SHP77 (cell line): ENCODE results near the gene SLC22A23.

Experiments
- DNase-seq, 2 experiments: peaks; one replicate each; lab custom pipeline; 2025; lab: John Stamatoyannopoulos, UW

SLC22A23 gene

DNA sequence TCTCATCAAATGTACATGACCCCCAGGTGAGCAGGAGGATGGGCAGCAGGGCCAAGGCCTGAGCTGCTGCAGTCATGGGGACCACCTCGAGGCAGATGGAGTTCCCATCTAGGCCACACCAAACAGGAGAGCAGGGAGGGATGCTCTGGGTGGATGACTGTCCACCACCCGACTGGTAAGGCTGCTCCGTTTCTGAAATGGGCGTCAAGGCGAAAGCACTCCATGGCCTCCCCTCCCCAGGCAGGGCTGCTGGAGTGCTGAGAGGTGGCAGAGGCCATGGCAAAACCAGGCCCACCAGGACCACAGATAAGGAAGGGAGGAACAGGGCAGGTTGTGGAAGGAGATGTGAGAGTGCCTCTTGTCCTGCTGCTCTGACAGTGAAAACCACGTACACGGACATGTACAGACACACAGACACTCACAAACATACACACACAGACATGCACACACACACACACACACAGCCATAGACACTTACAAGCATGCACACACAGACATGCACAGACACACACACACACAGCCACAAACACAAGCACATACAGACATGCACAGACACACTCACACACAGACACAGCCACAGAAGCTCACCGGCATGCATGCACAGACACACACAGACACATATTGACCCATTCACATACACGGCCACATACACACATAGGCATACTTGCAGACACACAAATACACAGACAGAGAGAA, 104.9 kb downstream of the SLC22A23 start:
- DNase-seq = no peak

DNA sequence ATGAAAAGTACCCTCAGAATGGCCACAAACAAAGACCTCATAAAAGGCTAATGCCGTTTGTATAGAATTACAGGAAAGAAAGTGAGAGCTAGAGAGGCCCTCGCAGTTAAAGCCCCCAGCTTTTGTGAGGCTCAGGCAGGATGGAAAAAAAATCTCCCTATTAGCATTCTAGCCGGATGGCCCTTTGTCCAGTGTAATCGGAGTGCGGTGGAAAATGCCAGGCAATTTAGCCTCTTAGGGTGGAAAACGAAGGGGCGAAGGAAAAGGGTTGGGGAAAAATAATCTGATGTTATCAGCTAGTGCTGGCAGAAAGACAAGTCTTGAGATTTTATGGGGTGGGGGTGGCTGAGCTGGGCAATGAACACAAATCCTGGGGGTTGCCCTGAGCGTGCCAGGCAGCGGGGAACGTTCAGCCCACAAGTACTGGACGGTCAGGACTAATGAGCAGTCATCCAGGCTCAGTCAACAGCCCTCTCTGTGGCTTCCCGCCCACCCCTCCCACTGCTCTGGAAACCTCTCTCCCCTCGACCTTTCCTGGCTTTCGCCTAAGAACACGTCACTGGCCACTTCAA, 105.7 kb downstream of the SLC22A23 start:
- peak; percentile 78 to 83 for DNase-seq

DNA sequence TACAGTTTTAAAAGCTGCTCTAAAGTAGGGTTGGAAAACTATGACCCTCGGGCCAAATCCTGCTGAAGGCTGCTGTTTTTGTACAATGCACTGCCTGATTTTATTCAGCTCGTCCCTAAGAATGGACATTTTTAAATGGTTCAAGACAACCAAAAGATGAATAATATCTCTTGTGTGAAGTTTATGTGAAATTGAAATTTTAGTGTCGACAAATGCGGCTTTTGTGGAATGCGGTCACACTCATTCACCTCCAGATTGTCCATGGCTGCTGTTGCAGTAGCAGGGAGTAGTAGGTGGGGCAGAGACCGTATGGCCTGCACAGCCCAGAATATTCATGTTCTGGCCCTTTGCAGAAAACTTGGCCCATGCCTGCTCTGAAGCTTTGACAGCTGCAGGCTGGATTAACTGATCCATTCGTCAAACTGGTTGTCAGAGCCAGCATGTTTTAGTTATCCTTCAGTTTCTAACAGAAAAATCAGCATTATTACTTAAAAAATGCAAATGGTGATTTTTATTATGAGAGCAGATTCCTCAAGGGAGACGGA, 106.5 kb downstream of the SLC22A23 start:
- peak; percentile 31 to 61 for DNase-seq

DNA sequence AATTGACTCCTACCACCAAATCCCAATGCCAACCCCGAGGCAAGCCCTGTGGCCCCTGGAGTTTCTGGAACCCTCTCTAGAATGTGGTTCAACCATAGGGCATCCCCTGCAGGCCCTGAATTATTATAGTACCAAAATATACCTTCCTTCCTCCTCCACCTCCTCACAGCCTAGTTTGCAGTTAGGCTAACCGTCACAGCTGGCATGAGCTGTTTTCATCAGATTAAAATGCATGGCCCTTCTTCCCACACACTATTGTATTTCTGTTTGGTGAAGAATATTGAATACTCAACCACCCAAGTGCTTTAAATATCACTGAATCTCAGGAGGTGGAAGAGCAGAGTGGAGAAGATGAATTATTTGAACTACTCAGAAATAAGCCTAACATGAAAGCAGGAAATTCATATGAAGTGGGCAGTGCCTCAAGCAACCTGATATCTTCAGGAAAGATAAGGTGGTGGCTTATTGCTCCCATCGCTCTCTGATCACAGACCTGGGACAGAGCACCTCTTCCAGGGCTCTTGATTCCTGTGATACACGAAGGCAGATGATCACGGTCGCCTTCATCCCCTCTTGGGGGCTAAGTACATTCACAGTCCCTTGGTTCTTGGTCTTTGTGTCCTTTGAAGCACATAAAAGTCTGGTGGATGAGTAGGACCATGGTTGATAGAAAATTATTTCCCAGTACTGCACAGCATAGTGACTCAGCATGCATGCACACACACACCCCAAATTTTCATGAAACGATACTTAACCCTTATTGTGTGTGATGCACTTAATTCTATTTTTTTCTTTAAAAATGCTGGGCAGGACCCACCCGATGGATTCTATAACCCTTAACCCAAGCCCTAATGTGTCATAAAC, 107.2 kb downstream of the SLC22A23 start:
- no peak for DNase-seq

DNA sequence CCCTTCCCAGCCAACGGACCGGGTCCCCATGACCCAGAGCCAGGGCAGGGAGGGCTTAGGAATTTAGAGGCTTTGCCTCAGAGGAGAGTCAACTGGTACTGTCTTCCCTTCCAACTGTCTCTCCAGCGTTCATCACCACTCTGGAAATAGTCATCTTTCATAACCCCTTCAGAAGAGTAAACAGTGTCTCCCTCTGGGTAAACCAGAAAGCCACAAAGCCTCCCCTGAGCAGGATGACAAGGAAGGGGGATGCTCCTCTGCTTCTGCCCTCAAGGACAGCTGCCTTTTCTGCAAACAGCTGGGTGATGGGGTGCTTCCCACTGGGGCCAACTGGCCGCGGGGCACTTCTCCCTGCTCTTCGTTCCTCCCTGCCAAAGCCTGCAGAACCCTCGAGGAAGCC, 108.0 kb downstream of the SLC22A23 start:
- peak; percentile 41 to 60 for DNase-seq

DNA sequence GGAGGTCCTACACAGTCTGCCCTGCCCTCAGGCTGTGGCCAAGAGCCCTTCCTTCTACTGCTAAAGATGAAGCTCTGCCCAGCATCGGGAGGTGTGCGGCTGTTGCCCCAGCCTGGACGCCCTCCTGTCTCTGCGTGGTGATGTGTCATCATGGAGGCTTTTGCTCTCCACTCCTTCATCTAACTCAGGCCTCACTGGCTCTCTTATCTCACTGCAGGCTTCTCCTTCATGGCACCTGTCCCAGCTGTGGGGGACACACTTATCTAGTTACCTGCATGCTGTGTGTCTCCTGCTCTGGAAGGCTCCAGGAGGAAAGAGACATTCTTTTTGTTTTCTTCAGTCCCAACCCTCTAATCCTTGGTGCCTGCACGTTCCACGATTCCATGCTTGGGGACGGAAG, 109.0 kb downstream of the SLC22A23 start:
- DNase-seq = no peak

DNA sequence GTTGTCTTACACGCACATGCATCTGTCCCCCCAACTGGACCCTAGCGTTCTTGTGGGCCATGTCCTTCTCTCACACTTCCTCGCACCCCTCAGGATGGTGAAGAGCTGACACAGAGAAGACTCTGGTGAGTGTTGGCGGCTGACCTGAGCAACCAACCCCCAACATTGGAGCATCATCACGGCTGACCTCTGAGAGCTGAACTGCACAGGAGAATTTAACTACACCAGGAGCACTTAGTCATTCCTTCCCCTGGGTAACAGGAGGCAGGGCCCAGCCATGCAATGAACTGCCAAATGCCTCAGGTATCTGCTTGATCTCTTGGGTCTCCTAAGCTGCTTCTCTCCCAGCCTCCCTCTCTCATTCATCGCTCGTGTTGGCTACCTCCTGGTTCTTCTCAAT, 109.6 kb downstream of the SLC22A23 start:
- no peak for DNase-seq

DNA sequence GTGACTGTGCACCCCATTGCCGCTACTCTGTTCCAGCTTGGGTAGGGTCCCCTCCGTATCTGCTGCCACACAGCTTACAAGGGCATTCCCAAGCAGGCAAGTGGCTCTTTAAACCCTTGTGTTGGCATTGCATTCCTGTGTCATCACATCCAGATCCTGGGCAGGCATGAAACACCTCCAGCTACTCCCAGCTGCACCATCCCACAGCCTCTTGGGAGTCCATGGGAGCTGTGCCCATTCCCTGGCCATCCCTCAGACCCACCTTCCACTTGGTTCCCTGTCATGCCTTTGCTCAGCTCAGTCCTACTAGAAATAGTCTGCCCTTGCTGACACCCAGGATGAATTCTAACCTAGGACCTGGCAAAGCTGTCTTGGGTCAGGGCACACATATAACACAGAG, 110.4 kb downstream of the SLC22A23 start:
- no peak for DNase-seq

DNA sequence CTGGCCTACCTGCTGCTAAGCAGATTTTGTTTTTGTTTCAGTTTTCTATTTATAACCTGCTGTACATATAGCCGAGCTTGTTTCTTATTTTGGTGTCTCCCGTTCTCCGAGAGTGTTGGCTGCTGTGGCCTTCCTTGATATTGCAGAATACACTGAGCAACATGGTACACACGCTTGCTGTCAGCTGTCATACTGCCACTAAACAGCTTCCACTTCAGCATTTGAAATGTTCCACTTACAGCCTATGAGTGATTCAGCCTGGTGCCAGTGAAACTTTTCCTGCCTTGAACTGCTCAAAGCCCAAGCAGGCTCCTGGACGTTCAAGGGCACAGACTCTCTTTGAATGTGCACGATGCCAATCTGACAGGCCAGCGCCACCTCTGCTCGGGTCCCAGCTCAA, 111.0 kb downstream of the SLC22A23 start:
- no peak for DNase-seq

DNA sequence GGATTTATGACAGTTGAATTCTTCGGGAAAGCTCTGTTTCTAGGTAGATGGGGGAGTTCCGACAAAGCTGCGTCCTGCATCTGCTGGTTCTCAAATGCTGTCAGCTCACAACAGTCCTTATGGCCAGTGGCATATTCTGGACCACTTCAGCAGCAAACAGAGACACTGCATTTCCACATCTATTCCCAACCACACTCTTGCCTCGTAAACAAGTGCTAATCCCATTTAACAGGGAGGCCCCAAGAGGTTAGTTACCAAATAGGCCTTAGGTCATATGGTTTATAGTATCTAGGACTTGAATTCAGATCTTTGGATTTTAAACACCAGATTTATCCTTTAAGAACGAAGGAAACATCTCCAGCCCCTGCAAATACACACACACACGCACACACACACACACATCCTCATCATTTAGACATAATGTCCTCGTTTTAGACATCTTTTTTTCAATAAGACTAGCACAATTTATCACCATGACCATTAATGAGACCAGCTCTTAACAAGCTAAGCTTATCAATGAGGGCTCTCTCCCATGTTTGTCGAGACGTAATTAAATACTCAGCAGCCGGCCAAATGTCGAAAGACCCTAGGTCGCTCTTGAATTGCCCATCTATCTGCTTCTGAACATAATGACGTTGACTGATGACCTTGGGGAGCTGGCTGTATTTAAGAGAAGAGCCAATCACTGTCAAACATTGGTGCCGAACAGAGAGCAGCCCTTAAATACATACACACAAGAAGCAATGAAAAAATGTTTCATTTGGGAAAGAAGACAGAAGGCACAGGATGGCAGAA, 113.6 kb downstream of the SLC22A23 start:
- no peak for DNase-seq

DNA sequence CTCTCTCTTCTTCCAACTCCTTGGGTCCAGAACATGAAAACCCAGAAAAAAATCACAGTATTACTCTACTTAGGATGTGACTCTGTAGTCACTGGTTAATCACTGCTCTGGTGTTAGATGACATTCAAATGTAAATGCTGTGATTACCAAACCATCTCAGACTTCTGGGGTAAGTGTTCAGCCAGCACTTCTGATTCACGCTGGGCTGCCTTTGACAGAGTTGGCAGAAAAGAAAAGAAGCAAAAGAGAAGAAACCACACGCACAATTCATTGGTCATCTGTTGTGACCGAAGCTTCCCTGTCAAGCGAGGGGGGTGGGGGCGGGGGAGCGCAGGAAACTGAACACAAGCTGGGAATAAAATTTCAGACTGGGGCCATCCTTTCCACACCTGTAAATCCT, 115.4 kb downstream of the SLC22A23 start:
- no peak for DNase-seq

DNA sequence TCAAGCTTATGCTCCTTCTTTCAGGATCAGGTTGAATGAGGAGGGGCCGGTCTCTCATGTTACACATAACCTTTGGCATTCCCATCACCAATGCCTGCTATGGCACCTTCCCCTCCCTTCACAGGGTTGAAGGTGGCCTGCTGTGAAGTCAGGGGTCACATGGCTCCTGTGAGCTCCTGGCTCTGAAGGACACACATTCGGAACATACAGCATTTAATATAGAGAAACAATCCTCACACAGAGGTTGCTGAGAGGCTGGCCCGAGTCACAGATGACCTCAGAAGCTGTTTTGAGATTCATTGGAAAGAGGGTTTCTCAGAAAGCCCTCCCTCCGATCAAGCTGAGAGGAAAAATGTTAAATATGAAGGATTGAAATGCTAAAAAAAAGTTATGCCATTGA, 116.0 kb downstream of the SLC22A23 start:
- DNase-seq = no peak

DNA sequence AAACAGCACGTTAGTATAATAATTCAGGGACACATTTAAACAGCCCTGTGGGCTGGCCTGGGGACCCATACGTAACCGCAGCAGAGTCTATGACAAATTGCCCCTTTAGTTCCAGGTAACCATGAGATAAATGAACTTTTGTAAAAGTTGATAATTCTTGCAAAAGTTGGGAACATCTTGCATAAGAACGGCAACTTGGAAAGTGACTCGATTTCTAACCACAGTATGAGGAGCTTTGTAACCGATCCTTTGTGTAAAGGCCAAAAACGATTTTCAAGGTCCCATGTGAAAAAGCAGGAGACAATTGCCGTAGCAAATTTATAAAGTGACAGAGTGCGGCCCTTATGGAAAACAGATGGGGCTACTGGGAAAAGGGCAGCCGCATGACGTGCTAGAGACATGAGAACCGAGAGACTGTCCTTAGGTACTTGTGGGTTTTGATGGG, 116.5 kb downstream of the SLC22A23 start:
- no peak for DNase-seq

DNA sequence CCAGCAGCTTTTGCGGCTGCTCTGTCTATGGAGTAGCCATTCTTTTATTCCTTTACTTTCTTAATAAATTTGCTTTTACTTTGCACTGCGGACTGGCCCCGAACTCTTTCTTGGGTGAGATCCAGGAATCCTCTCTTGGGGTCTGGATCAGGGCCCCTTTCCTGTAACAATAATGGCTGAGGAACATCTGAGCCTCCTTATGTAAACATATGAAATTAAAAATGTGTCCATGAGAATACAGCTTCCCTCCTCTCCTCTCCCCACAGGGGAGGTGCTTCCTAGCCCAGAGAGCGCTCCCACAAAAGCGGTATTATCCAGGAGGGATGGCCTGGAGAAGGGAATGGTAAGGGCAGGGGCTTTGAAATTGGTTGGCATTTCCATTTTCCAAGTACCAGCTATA, 117.0 kb downstream of the SLC22A23 start:
- no peak for DNase-seq

DNA sequence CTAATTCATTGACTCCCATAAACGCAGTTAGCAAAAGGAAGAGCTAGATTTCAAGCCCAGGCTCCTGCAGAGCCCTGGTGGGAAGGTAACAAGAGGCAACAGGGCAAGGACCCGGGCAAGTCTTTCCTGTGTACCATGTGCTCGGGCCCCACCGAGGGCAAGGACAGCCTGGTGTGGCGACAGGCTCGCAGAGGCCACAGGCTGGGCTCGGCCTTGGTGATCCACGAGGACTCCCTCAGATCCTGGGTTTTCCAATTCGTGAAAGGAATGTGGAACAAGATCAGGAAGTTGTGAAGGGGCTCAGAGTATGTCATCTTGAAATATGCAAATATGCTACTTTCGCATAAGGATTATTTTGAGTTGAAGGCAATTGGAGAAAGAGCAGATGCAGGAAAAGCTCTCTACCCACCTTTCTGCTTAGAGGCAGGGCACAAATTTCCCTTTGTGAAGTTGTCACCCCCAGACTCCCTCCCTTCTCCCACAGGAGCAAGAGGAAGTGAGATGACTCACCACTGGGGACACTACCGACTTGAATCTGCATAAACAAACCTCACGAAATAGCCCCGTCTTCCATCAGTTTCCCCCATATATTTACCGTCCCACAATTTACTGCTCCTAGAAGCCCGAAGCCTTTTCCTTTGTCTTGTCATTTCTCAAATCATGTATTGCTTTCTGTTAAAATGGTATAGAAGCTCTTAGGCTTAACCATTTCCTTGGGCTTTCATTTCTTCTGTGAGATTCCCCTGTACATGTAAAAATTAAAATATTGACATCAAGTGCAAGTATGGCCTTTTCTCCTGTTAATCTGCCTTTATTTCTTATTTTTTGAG, 119.1 kb downstream of the SLC22A23 start:
- peak; percentile 35 to 55 for DNase-seq

DNA sequence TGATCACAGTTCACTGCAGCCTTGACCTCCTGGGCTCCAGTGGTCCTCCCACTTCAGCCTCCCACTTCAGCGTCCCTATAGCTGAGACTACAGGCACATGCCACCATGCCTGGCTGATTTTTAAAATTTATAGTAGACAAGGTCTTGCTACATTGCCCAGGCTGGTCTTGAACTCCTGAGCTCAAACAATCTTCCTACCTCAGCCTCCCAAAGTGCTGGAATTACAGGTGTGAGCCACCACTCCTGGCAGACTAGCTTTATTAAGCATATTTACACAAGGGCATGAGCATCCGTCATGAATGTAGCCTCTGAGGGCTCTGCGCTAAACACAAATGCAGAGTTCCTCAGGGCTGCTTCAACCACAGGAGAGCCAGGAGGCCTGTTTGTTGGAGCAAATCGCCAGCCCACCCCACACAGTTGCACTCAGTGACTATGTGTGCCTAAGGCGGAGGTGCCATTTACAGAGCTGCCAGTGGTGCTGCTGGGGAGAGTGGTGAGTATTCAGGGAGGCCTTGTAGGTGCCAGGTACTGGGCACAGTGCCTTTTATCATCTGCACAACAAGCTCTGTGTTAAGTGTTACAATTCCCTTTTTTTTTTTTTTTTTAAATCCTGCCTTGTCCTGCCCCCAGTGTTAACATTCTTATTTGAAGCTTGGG, 119.9 kb downstream of the SLC22A23 start:
- no peak for DNase-seq

DNA sequence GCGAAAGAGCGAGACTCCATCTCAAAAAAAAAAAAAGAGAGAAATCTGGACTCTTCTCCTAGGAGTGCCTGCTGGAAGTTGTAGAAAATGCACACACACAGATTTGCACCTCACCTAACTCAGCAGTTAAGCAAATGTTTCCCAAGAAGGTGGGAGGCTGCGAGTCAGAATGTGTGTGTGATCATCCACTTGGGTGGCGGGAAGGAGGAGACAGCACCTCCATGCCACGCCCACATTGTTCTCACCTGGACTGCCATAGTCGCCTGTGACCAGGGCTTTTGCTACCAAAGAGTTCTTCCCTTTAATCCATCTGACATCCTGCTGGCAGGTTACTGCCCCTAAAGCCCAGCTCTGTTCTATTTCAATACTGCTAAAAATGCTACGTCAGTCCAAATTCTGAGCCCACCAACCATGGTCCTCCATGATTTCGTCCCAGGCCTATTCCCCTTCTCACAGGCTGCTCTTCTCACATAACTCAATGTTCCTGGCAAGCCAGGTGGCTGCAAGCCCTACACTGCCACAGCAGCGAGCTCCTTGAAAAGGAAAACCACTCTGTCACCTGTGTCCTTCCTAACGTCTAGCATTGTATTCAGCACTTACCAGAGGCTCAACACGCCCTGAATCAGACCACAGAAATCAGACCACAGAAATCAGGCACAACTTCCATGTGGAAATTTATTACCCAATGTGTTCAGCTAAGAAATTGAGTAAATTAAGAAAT, 120.6 kb downstream of the SLC22A23 start:
- DNase-seq = no peak

DNA sequence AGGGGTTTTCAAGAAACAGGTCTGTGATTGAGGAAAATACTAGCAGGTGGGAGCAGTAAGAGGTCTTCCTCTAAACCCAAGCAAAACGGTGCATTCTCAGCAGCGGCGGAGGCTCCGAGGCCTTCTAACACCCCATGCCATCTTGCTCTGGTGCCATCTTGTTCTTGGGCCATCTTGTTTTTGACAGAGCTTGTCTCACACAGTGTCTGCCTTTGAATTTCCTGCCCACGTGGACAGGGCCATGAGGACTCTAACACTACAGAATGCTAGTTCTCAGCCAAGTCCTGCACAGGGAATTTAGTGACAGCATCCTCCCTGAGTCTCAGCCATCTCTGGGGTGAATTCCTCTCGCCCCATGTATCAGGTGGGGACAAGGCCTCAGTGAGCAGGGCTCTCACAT, 121.7 kb downstream of the SLC22A23 start:
- DNase-seq = no peak

DNA sequence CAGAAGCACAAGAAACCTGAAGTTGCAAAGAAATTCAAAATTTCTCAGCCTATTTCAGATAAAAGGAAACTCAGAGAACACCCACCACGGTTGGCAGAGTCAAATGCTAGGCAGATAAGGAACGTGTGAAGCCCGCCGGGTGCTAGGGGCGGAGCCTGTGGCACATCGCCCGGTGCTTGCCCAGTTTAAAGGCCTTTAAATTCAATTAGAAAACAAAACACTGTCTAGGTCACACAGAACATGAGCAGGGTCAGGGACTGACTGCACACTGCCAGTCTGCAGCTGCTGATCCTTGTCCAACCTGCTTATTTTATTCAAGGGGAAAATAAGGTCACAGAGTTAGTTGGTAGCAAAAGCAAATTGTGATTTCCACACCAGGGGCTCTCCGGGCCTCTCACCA, 122.3 kb downstream of the SLC22A23 start:
- peak; percentile 77 to 88 for DNase-seq

DNA sequence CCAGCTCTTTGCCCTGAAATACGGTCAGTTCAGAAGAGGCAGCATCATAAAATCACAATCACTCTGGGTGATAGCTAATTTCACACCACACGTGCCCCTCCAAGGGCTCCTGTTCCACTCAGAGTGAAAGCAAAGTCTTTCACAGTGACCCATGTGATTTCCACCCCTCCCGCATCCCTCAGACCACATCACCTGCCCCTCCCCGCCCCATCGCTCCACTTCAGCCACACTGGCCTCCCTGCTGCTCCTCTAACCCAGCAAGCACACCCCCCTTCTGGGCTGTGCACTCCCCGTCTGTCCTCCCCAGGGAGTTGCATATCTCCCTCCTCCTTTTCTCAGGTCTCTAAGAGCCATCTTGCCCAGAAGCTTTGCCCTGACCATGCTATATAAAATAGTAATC, 123.6 kb downstream of the SLC22A23 start:
- peak; percentile 39 to 70 for DNase-seq
